Activated CD8-positive, alpha-beta T cell treated with anti-CD3 and anti-CD28 coated beads for 36 hours (primary cell): ENCODE results near the gene ZCCHC8. TPM values are rescaled to one million over a fixed set of nuclear protein-coding genes. Genes with fewer than 3 reads are reported as not detected.

Experiments
- ATAC-seq: fragments of 200-7000 bp; cut with Tn5 transposase; one replicate; pipeline ENCODE4 v1.10.0; 2021; ENCODE audit warnings: mild to moderate bottlenecking, moderate library complexity
- CTCF ChIA-PET: fragments of 350-600 bp; sonication (Branson Sonifier 250); formaldehyde crosslinking; loops from one replicate; lab custom pipeline; 2021; ENCODE audit warnings: antibody characterized with exemption; lab: Charles Lee
- POLR2A ChIA-PET: fragments of 350-600 bp; sonication (Branson Sonifier 250); formaldehyde crosslinking; loops from one replicate; lab custom pipeline; 2021; ENCODE audit warnings: antibody characterized with exemption; lab: Charles Lee
- DNase-seq: peaks from one replicate; pipeline ENCODE4 v3.0.0-alpha.2; 2020
- H3K27ac Mint-ChIP-seq: one replicate; pipeline ENCODE4 v1.8.0; 2021; ENCODE audit warnings: mild to moderate bottlenecking, mixed read lengths
- H3K27me3 Mint-ChIP-seq: one replicate; pipeline ENCODE4 v1.8.0; 2021; ENCODE audit warnings: mixed read lengths
- H3K36me3 Mint-ChIP-seq: one replicate; pipeline ENCODE4 v1.8.0; 2021; ENCODE audit warnings: low read depth, mixed read lengths
- H3K4me1 Mint-ChIP-seq: one replicate; pipeline ENCODE4 v1.8.0; 2021; ENCODE audit warnings: low read depth, mixed read lengths
- H3K4me3 Mint-ChIP-seq: one replicate; pipeline ENCODE4 v1.8.0; 2021; ENCODE audit warnings: mild to moderate bottlenecking, moderate library complexity, mixed read lengths
- H3K9me3 Mint-ChIP-seq: one replicate; pipeline ENCODE4 v1.8.0; 2021; ENCODE audit warnings: mixed read lengths
- CTCF ChIP-seq: fragments of 200-600 bp; IDR thresholded peaks from one replicate; pipeline ENCODE4 v1.8.0; 2022; ENCODE audit warnings: antibody characterized with exemption, mild to moderate bottlenecking
- intact Hi-C: fragments of 100-400 bp; cut with micrococcal nuclease; formaldehyde crosslinking; loops from one replicate; pipeline ENCODE4 v1.10.0; 2022
- total RNA-seq, 2 experiments: library from RNA; stranded (reverse); gene quantifications; one replicate each; pipeline ENCODE4 v1.2.3, GENCODE V29; 2021

ZCCHC8 gene
- total RNA-seq, 2 experiments from 2014 or later = 28.0 to 28.5 TPM

DNA sequence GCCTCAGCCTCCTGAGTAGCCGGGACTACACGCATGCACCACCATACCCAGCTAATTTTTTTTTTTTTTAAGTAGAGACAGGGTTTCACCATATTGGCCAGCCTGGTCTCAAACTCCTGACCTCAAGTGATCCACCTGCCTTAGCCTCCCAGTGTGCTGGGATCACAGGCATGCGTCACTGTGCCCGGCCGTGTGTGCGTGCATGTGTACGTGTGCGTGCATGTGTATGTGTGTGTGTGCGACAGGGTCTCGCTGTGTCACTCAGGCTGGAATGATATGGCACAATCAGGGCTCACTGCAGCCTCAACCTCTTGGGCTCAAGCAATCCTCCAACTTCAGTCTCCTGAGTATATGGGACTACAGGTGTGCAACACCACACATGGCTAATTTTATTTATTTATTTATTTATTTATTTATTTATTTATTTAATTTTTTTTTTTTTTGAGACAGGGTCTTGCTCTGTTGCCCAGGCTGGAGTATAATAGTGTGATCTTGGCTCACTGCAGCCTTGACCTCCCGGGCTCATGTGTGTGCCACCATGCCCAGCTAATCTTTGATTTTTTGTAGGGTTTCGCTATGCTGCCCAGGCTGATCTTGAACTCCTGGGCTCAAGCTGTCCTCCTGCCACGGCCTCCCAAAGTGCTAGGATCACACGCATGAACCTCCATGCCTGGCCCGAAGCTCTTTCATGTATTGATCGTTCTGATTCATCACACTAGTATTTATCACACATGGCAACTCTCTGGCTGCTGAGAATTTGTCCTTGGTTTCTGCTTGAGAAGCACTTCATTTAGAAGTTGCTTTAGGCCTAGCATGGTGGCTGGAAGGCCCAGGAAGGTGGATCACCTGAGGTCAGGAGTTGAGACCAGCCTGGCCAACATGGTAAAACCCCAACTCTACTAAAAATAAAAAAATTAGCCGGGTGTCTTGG, 42.4 kb downstream of the ZCCHC8 start:
- H3K36me3 Mint-ChIP-seq = no peaks in the 10 kb centered on the region
- no peak overlapping the region for H3K4me3 Mint-ChIP-seq
- ChIA-PET CTCF (interaction anchor here (1.0 to 2.0 kb wide), 2 partner anchors 13 to 15 kb away, joined by 3 to 6 read pairs; no protein-coding TSS in a partner anchor), POLR2A (interaction anchor here (0.6 to 0.7 kb wide), 2 partner anchors 40 to 1193 kb away, joined by 3 to 4 read pairs; no protein-coding TSS in a partner anchor)
- ATAC-seq = no peak
- intact Hi-C loops = no loop called here
- no peak for TF ChIP-seq CTCF
- H3K9me3 Mint-ChIP-seq = no peaks in the 10 kb centered on the region
- H3K27ac Mint-ChIP-seq = peak overlapping the region; percentile 24
- no peak for DNase-seq
- no peaks in the 10 kb centered on the region for H3K27me3 Mint-ChIP-seq
- peaks cover 14% of the 10 kb centered on the region for H3K4me1 Mint-ChIP-seq

DNA sequence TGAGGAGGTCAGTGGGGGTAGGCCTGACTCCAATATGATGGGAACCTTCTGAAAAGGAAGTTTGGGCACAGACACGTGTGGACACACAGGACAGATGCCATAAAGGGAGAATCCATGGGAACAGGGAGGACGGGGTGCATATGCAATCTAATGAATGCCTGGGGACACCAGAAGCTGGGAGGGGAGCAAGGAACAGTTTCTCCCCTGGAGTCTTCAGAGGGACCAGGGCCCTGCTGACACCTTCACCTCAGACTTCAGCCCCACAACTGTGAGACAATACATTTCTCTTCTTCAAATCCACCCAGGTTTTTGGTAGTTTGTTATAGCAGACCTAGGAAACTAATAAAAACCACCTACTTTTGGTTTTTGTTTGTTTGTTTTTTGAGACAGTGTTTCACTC, 43.1 kb downstream of the ZCCHC8 start:
- no peak for TF ChIP-seq CTCF
- Mint-ChIP-seq H3K9me3 (no peaks in the 10 kb centered on the region), H3K4me3 (no peak overlapping the region), H3K4me1 (peaks cover 21% of the 10 kb centered on the region), H3K27me3 (no peaks in the 10 kb centered on the region), H3K27ac (peak overlapping the region; percentile 24), H3K36me3 (no peaks in the 10 kb centered on the region)
- no peak for ATAC-seq
- POLR2A ChIA-PET = no interaction called here
- DNase-seq = no peak
- CTCF ChIA-PET = interaction anchor here (0.6 kb wide), 1 partner anchor 14 kb away, joined by 3 read pairs; no protein-coding TSS in a partner anchor
- intact Hi-C loops = no loop called here

DNA sequence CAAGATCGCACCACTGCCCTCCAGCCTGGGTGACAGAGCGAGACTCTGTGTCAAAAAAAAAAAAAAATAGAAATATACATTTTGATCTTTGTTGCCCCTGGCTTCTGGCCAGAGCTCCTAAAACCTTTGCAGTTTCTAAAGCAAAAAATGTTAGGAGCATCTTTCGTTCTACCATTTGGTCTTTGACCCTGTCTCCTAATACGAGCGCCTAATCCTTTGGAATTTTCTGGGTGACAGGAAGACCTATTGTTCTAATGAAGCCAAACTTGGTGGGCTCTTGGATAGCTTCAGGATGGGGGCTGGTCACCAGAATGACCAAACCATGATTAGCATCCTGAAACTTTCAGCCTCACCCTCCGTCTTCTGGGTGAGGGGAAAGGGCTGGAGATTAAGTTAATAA, 46.0 kb downstream of the ZCCHC8 start:
- ChIA-PET POLR2A (no interaction called here), CTCF (interaction anchor here (0.8 to 1.4 kb wide), 3 partner anchors 17 to 55 kb away, joined by 3 to 8 read pairs (median 4); no protein-coding TSS in a partner anchor)
- ATAC-seq (no peak), DNase-seq (no peak)
- no peak for TF ChIP-seq CTCF
- Mint-ChIP-seq H3K36me3 (no peaks in the 10 kb centered on the region), H3K4me1 (peaks cover 27% of the 10 kb centered on the region), H3K27me3 (no peaks in the 10 kb centered on the region), H3K9me3 (no peaks in the 10 kb centered on the region), H3K4me3 (no peak overlapping the region), H3K27ac (no peak overlapping the region)
- intact Hi-C loops = no loop called here

GRCh38 chr12:122454250-122454721, 46.4 kb downstream of the ZCCHC8 start:
- Mint-ChIP-seq H3K36me3 (no peaks in the 10 kb centered on the region), H3K27me3 (no peaks in the 10 kb centered on the region), H3K4me1 (peaks cover 31% of the 10 kb centered on the region), H3K4me3 (no peak overlapping the region), H3K27ac (peak overlapping the region; percentile 90), H3K9me3 (no peaks in the 10 kb centered on the region)
- TF ChIP-seq CTCF = no peak
- ATAC-seq (no peak), DNase-seq (no peak)
- ChIA-PET CTCF (interaction anchor here (0.8 to 1.4 kb wide), 3 partner anchors 18 to 55 kb away, joined by 3 to 8 read pairs (median 4); no protein-coding TSS in a partner anchor), POLR2A (interaction anchor here (0.9 kb wide), 1 partner anchor 54 kb away, joined by 3 read pairs; no protein-coding TSS in a partner anchor)
- intact Hi-C loops = no loop called here
